GM15510 (cell line): ENCODE data around the gene EPHA10.

Experiments used
- POLR2A ChIP-seq: IDR thresholded peaks from 3 replicates; pipeline ENCODE4 v1.6.1; 2011; ENCODE audit warnings: borderline replicate concordance; ENCODE audit not compliant: insufficient read length; ENCODE audit errors: extremely low read depth

The EPHA10 gene

DNA sequence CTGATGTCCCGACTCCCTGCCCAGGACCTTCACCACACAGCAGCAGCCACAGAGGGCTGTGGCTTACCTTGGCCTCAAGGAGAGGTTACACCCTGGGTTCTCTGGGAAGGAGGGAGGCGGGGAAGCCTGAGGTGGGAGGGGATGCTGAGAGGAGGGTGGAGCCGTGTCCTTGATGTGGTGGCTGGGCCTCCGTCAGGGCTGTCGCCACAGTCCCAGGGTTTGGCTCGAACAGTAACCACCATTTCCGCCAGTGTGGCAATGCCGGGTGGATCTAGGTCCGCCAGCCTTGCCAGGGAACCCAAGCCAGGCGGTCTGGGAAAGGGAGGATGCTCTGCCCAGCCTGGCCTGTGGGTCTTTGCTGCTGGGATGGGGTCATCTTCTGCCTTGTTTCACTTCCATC is 91.0 kb downstream of the EPHA10 start:
- TF ChIP-seq POLR2A, result no peak

- no peak for TF ChIP-seq POLR2A
Measured at GRCh38 chr1:37672136-37672870, 92.6 kb downstream of the EPHA10 start.

DNA sequence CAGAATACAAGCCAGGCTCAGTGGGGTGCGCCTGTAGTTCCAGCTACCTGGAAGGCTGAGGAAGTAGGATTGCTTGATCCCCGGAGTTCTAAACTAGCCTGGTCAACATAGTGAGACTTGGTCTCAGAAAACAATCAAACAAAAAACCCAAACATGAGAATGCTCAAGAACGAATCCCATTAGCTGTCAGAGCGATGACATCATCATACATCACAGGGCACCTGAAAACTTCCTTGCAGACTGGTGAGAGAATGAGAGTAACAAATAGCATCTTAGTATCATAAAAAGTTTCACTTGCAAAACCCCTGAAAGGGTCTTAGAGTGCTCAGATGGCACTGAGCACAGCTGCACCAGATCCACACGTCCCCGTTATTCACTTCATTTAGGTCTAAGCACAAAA is 93.7 kb downstream of the EPHA10 start:
- no peak for TF ChIP-seq POLR2A

GRCh38 chr1:37670133-37670532 is 94.8 kb downstream of the EPHA10 start:
- TF ChIP-seq POLR2A, result no peak

DNA sequence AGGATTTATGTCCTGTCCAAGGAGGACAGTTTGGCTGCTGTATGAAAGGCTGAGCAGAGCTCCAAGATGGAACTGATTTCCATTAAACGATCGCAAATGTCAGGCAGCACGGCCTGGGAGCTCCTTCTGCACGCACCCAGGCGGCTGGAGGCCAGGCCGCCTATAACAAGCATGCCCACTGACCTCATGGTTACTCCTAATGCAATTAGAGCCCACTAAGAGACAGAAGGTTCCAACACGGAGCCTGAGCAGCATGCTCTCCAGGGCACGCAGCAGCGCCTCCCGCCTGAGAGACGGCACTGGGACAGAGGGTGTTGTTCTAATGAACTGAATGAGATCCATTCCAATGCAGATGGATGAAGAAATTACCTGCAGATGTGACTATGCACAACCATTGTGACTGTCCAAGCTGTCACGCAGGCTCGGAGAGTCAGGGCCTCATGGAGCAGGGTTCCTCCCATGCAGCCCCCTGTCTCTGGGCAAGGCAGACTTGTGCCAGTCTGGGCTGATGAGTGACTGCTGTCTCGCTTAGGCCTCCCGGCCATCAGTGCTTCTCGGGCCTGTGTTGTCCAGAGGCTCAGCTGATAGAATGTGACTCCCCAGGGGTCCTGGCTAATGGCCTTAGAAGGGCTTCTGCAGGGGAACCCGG is 97.8 kb downstream of the EPHA10 start:
- TF ChIP-seq POLR2A, result no peak

- no peak for TF ChIP-seq POLR2A
Measured at GRCh38 chr1:37666241-37666867, 98.6 kb downstream of the EPHA10 start.
